Right lobe of liver (tissue), 4 donors: ENCODE data around the gene BMP8B.
"Not testable (repeated sequence)": the region's sequence is repeated elsewhere in the genome, so short reads cannot be mapped to it uniquely, and the experiment has no call there.

Source experiments
- CTCF ChIP-seq, 4 donors: fragments of 200-600 bp in 3 of 4; fragments of 450-650 bp in 1 of 4; IDR thresholded peaks; one replicate each; pipeline versions ENCODE4 v1.5.1 to v1.8.0; 2016 to 2022; ENCODE audit warnings: antibody characterized with exemption in 4 of 4, mild to moderate bottlenecking in 2 of 4
- POLR2A ChIP-seq: fragments of 450-650 bp; IDR thresholded peaks from one replicate; pipeline ENCODE4 v1.6.1; 2017; ENCODE audit warnings: antibody characterized with exemption, mild to moderate bottlenecking
- donor health status: DM: no; HTN: no; CAD: no.
- donor health status: DM: no; HTN: no; CAD: no.
- donor health status: DM: no; HTN: yes; CAD: no.

- not testable (repeated sequence) for TF ChIP-seq POLR2A; CTCF (IDR thresholded peaks at IDR 0.05)
These were observed 34.8 kb upstream of the BMP8B start for GRCh38 chr1:39823450-39823849.
